Epithelial cell of proximal tubule (primary cell): ENCODE measurements around the gene ERC2. TPM values are rescaled to one million over a fixed set of nuclear protein-coding genes. Genes with fewer than 3 reads are reported as not detected.

Source experiments
- DNase-seq: peaks from one replicate; pipeline ENCODE4 v3.0.0-alpha.2; 2011; ENCODE audit warnings: low read depth
- H3K4me3 ChIP-seq: 2 replicates; pipeline ENCODE4 v1.5.1; 2011; ENCODE audit warnings: low read depth, mild to moderate bottlenecking, low read length
- CTCF ChIP-seq: conservative IDR thresholded peaks from 2 replicates; pipeline ENCODE4 v1.5.1; 2012; ENCODE audit warnings: low read depth, mild to moderate bottlenecking, low read length
- total RNA-seq: library from RNA; depleted of rRNA; stranded (reverse); fragments of >200 nt; gene quantifications from 2 replicates; pipeline ENCODE4 v1.2.3, GENCODE V29; 2015

ERC2 gene
- total RNA-seq, 1 donor from 2014 or later, result 2.7 TPM

- no peak for DNase-seq
- H3K4me3 ChIP-seq, result no peak overlapping the region
- TF ChIP-seq CTCF, result no peak
Measured at GRCh38 chr3:55647063-55647462, 821.2 kb downstream of the ERC2 start.

GRCh38 chr3:55646121-55646520 lies 822.1 kb downstream of the ERC2 start:
- no peak for TF ChIP-seq CTCF
- no peak for DNase-seq
- H3K4me3 ChIP-seq, result no peak overlapping the region

- no peak for DNase-seq
Measured at GRCh38 chr3:55645422-55645821, 822.8 kb downstream of the ERC2 start.

GRCh38 chr3:55643283-55643682 lies 825.0 kb downstream of the ERC2 start:
- H3K4me3 ChIP-seq, result no peak overlapping the region
- no peak for TF ChIP-seq CTCF
- DNase-seq, result no peak

More at GRCh38 chr3:55645422-55645821, 822.8 kb downstream of the ERC2 start:
- no peak for TF ChIP-seq CTCF
- no peak overlapping the region for H3K4me3 ChIP-seq

GRCh38 chr3:55641964-55642363 lies 826.3 kb downstream of the ERC2 start:
- DNase-seq, result no peak
- H3K4me3 ChIP-seq, result no peak overlapping the region

GRCh38 chr3:55639896-55640765 lies 828.1 kb downstream of the ERC2 start:
- TF ChIP-seq CTCF, result no peak
- no peak overlapping the region for H3K4me3 ChIP-seq
- DNase-seq, result no peak

More at GRCh38 chr3:55641964-55642363, 826.3 kb downstream of the ERC2 start:
- no peak for TF ChIP-seq CTCF

GRCh38 chr3:55639143-55639542 lies 829.1 kb downstream of the ERC2 start:
- no peak overlapping the region for H3K4me3 ChIP-seq
- DNase-seq, result no peak
- no peak for TF ChIP-seq CTCF
